GM19023 (cell line): ENCODE results near the gene CPEB4.

Experiments
- ATAC-seq: cut with Tn5 transposase; IDR thresholded peaks from one replicate; pipeline ENCODE4 v1.9.1; 2021; ENCODE audit warnings: mild to moderate bottlenecking, moderate library complexity; ENCODE audit not compliant: unreplicated experiment

The CPEB4 gene

DNA sequence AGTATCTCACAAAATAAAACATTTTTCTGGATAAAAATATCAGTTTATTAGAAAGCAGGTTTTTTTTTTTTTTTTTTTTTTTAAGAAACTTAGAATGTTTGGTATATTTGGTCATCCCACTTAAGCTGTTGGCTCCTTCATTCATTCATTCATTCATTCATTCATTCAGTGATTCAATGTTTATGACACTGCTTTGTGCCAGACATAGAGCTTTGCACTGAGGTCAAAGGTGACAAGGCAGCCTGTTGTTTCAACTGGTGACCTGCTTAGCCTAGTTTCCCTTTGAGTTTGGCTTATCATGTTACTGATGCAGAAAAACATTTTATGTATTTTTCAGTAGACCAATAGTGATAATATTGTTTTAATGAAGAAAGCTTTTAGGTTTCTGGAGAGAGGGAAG lies 23.5 kb downstream of the CPEB4 start:
- ATAC-seq, result no peak

GRCh38 chr5:173913686-173914321 lies 25.7 kb downstream of the CPEB4 start:
- ATAC-seq, result no peak

GRCh38 chr5:173915310-173916014 lies 27.3 kb downstream of the CPEB4 start:
- ATAC-seq, result no peak

DNA sequence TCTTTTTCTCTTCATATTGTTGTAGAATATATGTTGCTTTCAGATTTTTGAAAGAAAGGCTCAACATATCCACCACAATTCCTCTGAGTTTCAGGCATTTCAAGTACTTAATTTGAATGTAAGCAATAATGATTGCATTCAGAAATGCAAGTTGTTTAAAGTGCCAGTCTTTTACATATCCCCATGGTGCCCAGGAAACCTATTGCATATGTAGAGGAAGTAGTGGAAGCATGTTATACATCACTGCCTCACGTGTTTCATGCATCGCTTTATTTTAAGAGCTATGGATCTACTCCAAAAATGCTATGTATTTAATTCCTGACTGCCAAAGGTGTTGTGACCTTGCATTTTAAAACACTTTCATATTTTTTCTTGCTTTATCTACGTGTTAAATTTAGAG lies 28.1 kb downstream of the CPEB4 start:
- ATAC-seq, result no peak

DNA sequence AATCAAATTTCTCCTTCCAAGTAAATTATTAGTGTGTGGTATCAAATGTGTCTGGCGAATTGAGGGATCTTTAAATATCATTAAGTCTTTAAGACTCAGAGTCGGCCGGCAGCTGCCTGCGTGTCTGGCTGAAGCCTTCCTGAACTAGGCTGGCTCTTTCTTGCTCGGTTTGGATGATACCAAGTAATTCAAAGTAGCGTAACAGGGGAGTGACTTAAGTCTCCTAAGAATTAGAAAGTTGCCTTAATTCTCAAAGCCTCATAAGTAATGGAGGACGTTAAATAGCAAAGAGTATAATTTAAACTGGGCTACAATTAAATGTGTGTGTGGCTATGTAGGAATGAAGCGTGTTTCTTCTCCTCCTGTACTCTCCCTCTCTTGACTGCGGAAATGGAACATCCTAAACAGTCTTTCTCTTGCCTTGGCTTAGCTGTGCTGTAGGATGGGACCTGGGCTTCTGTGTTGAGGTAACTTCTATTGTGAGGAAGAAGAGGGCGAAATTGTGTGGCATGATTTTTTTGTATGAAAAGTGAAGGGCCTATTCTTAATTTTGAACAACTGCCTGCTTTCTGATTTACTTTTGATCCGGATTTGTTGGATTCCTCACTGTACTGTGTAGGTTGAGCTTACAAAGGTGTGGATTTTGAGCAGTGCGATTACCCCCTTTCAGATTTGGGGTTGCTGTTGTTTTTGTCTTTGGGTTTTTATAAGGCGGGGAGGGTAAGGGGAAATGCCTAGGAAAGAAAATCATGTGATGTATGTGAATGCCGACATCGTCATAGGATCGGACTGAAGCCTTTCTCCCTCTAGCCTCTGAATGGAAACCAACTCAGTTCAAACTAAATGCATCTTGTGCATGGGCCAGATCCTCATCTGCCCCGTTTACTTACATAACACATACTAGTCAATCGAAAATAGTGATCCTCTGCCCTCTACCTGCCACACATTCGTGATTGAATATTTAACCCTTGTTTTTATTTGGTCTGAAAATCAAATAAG lies 29.9 kb downstream of the CPEB4 start:
- ATAC-seq, result peak; percentile 93

GRCh38 chr5:173919443-173919842 lies 31.3 kb downstream of the CPEB4 start:
- ATAC-seq, result no peak

GRCh38 chr5:173920024-173920753 lies 32.0 kb downstream of the CPEB4 start:
- no peak for ATAC-seq

- no peak for ATAC-seq
These were observed 32.9 kb downstream of the CPEB4 start for GRCh38 chr5:173920866-173921555.

GRCh38 chr5:173922527-173922926 lies 34.4 kb downstream of the CPEB4 start:
- no peak for ATAC-seq

DNA sequence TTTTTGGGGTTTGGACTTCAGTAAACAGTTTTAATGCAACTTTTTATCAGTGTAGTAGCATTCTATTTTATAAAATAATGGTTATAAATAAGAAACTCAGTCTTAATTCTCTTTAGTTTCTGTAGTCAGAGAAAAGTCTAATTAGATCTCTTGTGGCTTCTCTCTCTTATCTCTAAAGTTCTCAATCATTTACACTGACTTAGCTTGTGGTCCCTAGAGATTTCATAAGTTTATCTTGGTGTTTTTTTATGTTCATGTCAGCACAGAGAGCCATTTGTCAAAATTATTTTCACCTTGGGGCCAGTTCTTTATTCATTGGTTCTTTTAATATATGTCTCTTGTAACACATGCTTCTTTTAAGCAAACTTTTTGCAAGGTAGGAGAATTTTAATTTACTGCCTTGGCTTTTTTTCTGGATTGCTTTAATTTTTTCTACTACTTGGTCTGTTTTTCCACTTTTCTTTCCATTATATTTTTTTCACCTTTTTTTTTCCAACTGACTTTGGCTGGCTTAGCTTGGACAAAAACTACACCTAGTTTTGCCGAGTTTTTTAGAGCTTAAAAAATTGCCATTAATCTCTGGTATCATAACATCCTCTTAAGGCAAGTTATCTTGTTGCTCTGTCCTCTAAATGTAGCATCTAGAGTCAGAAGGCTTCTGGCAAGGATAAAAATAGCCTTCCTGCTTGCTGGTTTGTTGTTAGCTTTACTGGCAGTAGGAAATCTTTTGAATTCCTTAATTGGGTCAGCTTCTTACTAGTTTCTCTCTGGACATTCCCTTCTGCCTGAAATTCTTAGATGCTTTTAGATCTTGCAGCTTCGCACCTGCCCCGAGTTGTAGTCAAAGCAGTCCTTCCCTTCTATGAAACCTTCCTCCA lies 35.3 kb downstream of the CPEB4 start:
- no peak for ATAC-seq

DNA sequence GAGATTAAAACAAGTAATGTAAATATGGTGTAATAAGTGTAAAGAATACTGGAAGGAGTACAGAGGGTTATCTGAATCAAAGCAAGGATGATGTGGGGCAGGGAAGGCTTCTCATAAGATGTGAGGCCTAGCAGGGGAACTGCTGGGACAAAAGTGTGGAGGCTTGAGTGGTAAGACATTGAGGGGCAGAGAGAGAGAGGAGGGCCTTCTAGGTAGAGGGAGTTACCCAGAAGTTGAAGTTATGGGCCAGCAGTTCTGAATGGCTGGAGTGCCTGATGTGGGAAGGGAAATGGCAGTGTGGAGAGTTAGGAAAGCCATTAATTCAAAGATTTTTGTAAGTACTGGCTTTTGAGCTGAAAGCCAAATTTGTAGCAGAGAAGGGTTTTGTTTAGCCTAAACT lies 36.8 kb downstream of the CPEB4 start:
- no peak for ATAC-seq

DNA sequence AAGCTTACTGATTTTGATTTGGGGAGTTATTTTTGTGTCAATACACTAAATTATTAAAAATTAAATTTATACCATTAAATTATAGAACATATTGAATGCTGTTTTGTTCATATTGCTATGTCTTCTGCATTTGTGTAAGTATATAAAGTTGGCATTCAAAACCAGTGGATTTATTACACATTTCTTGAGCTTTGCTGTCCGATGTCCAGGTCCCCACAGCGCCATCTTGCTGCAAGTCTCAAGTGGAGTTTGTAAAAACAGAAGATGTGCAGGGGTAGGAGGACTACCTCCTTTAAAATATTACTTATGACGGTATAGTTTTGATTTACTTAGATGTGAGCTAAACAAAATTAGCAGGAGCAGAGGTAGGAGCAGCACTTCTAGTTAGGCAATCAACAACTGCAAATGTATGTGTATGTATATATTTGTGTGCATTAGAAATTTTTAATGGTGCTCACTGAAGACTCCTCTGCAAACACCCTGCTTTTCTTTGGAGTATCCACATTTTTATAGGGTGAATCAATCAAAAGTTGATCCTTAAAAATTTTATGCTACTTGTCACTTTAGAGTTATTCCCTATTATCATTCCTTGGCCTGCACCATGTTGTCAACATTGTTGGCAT lies 37.4 kb downstream of the CPEB4 start:
- ATAC-seq, result no peak

GRCh38 chr5:173926359-173926758 lies 38.2 kb downstream of the CPEB4 start:
- ATAC-seq, result no peak

GRCh38 chr5:173928871-173929574 lies 40.9 kb downstream of the CPEB4 start:
- no peak for ATAC-seq

GRCh38 chr5:173932695-173933139 lies 44.6 kb downstream of the CPEB4 start:
- no peak for ATAC-seq

DNA sequence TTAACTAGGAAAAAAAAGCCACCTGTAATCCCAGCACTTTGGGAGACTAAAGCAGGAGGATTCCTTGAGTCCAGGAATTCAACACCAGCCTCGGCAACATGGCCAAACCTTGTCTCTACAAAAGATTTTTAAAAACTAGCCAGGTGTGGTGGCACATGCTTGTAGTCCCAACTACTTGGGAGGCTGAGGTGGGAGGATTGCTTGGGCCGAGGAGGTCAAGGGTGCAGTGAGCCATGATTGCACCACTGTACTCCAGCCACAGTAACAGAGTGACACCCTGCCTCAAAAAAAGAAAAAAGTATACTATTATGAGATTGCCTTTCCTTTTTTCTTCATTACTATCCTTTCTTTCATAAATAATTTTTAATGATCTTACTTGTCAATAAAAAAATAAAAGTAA lies 45.8 kb downstream of the CPEB4 start:
- ATAC-seq, result no peak

GRCh38 chr5:173935396-173935795 lies 47.2 kb downstream of the CPEB4 start:
- no peak for ATAC-seq

DNA sequence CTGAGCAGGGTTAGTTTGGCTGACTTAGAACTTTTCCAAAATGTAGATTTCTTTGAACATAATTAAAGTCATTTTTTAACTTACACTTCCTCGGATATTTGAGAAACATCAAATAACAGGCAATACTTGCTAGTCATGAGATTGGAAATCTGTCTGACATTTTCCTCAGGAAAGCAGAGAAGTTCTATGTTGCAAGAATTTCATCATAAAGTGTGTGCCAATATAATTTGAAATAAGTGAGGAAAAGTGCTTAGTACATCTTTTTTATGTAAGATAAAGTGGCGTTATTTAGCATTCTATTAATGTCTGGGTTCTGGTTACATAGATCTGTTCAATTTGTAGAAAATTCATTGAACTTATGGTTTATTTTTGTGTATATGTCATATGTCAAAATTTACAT lies 52.1 kb downstream of the CPEB4 start:
- no peak for ATAC-seq
